Neural progenitor cell (in vitro differentiated cells): ENCODE data around the gene MNT. TPM values are rescaled to one million over a fixed set of nuclear protein-coding genes. Genes with fewer than 3 reads are reported as not detected.

Experiments used
- DNase-seq: peaks from one replicate; pipeline ENCODE4 v3.0.0-alpha.2; 2016; ENCODE audit warnings: low spot score
- H2AFZ ChIP-seq: fragments of 200-600 bp; sonication (generic); replicated peaks from 2 replicates; pipeline ENCODE4 v1.6.1; 2016; ENCODE audit warnings: antibody characterized with exemption
- H3F3A ChIP-seq: fragments of 200-600 bp; sonication (generic); 2 replicates; pipeline ENCODE4 v1.6.1; 2016; ENCODE audit warnings: antibody characterized with exemption, low read depth
- H3K27ac ChIP-seq: fragments of 200-600 bp; sonication (generic); 2 replicates; pipeline ENCODE4 v1.5.1; 2016; ENCODE audit warnings: mild to moderate bottlenecking
- H3K27me3 ChIP-seq: fragments of 200-600 bp; sonication (generic); 2 replicates; pipeline ENCODE4 v1.6.1; 2016; ENCODE audit warnings: mild to moderate bottlenecking, moderate library complexity
- H3K36me3 ChIP-seq: fragments of 200-600 bp; sonication (generic); 2 replicates; pipeline ENCODE4 v1.5.1; 2016
- H3K4me1 ChIP-seq: fragments of 200-600 bp; sonication (generic); 2 replicates; pipeline ENCODE4 v1.6.1; 2016; ENCODE audit warnings: mixed run types
- H3K4me2 ChIP-seq: fragments of 200-600 bp; sonication (generic); 2 replicates; pipeline ENCODE4 v1.6.1; 2016
- H3K4me3 ChIP-seq: fragments of 200-600 bp; sonication (generic); 2 replicates; pipeline ENCODE4 v1.5.1; 2016
- H3K79me2 ChIP-seq: fragments of 200-600 bp; sonication (generic); 2 replicates; pipeline ENCODE4 v1.6.1; 2016; ENCODE audit warnings: low read depth
- H3K9ac ChIP-seq: fragments of 200-600 bp; sonication (generic); 2 replicates; pipeline ENCODE4 v1.6.1; 2016
- H3K9me3 ChIP-seq: fragments of 200-600 bp; sonication (generic); 2 replicates; pipeline ENCODE4 v1.5.1; 2016; ENCODE audit warnings: low read depth
- H4K20me1 ChIP-seq: fragments of 200-600 bp; sonication (generic); 2 replicates; pipeline ENCODE4 v1.6.1; 2016; ENCODE audit warnings: low read depth
- H3K27ac Mint-ChIP-seq: 3 replicates; pipeline ENCODE4 v1.8.0; 2021; ENCODE audit warnings: mixed read lengths
- H3K27me3 Mint-ChIP-seq: 2 replicates; pipeline ENCODE4 v1.8.0; 2022; ENCODE audit warnings: low read depth, mild to moderate bottlenecking, inconsistent platforms, moderate library complexity, mixed read lengths; ENCODE audit not compliant: insufficient read depth
- H3K36me3 Mint-ChIP-seq: 3 replicates; pipeline ENCODE4 v1.8.0; 2021; ENCODE audit warnings: mixed read lengths
- H3K4me1 Mint-ChIP-seq: 3 replicates; pipeline ENCODE4 v1.8.0; 2021; ENCODE audit warnings: mixed read lengths
- H3K4me3 Mint-ChIP-seq: 3 replicates; pipeline ENCODE4 v1.8.0; 2021; ENCODE audit warnings: mild to moderate bottlenecking, moderate library complexity, mixed read lengths
- H3K9me3 Mint-ChIP-seq: 3 replicates; pipeline ENCODE4 v1.8.0; 2020; ENCODE audit warnings: mixed read lengths
- EZH2 ChIP-seq: fragments of 200-600 bp; sonication (generic); IDR thresholded peaks from 2 replicates; pipeline ENCODE4 v1.6.1; 2017; ENCODE audit warnings: antibody characterized with exemption, mild to moderate bottlenecking, moderate library complexity
- EZH2phosphoT487 ChIP-seq: fragments of 200-600 bp; sonication (generic); IDR thresholded peaks from 2 replicates; pipeline ENCODE4 v1.6.1; 2017; ENCODE audit warnings: antibody characterized with exemption
- total RNA-seq: library from RNA; depleted of rRNA; stranded (reverse); fragments of >200 nt; gene quantifications from 2 replicates; pipeline ENCODE4 v1.2.3, GENCODE V29; 2015; ENCODE audit warnings: low replicate concordance
- TF ChIP-seq, protein P1 (sequence below): fragments of 200-600 bp; sonication (generic); IDR thresholded peaks from 2 replicates; pipeline ENCODE4 v1.5.1; 2017; ENCODE audit warnings: antibody characterized with exemption, mild to moderate bottlenecking

MNT gene
- total RNA-seq, 1 donor from 2014 or later: 2.2 TPM

DNA sequence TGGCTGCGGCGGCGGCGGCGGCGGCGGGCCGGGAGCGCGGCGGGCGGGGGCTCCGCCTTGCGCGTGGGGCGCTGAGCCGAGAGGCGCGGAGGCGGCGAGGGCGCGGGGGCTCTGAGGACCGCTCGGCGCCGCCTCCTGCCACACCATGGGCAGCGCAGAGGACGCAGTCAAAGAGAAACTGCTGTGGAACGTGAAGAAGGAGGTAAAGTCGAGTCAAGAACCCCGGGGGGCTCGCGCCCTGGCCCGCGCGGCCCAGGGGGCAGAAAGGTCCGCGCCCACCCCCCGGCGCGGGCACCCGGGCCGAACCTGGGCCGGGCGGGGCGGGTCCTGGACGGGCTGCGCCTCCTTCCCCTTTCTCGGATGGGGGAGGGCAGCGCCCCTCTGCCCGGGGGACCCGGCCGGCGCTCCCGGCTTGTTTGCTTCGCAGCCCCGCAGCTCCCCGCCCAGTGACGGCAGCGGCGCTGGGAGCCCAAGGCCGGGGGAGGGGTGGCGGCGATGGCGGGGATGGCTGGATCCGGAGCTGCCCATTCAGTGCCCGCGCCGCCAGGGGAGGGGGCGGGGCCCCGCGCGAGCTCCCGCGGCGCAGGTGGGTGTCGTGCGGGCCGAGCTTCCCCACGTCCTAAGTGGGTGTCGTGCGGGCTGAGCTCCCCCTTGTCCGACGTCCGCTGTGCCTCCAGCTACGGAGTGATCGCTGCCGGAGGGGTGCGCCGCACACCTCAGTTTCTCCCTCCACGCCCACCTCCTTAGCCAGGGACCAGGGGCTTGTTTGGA lies 63.1 kb downstream of the MNT start:
- Histone ChIP-seq H3K4me2 (peak overlapping the region; percentile 97), H3K79me2 (peaks cover 44% of the 10 kb centered on the region), H3K9ac (no peak overlapping the region), H4K20me1 (peaks cover 4% of the 10 kb centered on the region), H3K27ac (no peak overlapping the region), H3K27me3 (no peaks in the 10 kb centered on the region), H3F3A (peaks cover 25% of the 10 kb centered on the region), H3K4me3 (peak overlapping the region; percentile 95), H2AFZ (peak overlapping the region; percentile 88), H3K9me3 (no peaks in the 10 kb centered on the region), H3K36me3 (peaks cover 22% of the 10 kb centered on the region), H3K4me1 (peaks cover 11% of the 10 kb centered on the region)
- Mint-ChIP-seq H3K4me1 (peaks cover 24% of the 10 kb centered on the region), H3K27ac (peak overlapping the region; percentile 53), H3K27me3 (peaks cover 7% of the 10 kb centered on the region), H3K4me3 (peak overlapping the region; percentile 91), H3K9me3 (no peaks in the 10 kb centered on the region), H3K36me3 (peaks cover 20% of the 10 kb centered on the region)
- DNase-seq: peak; percentile 73
- no peak for TF ChIP-seq EZH2
- TF ChIP-seq EZH2phosphoT487: no peak
- TF ChIP-seq, protein P1, sequence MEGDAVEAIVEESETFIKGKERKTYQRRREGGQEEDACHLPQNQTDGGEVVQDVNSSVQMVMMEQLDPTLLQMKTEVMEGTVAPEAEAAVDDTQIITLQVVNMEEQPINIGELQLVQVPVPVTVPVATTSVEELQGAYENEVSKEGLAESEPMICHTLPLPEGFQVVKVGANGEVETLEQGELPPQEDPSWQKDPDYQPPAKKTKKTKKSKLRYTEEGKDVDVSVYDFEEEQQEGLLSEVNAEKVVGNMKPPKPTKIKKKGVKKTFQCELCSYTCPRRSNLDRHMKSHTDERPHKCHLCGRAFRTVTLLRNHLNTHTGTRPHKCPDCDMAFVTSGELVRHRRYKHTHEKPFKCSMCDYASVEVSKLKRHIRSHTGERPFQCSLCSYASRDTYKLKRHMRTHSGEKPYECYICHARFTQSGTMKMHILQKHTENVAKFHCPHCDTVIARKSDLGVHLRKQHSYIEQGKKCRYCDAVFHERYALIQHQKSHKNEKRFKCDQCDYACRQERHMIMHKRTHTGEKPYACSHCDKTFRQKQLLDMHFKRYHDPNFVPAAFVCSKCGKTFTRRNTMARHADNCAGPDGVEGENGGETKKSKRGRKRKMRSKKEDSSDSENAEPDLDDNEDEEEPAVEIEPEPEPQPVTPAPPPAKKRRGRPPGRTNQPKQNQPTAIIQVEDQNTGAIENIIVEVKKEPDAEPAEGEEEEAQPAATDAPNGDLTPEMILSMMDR: no peak

- H3K27me3 Mint-ChIP-seq: peaks cover 7% of the 10 kb centered on the region
- Histone ChIP-seq H3K4me3 (peak within 1 kb of the TSS; percentile 95), H3K79me2 (peaks cover 44% of the 10 kb centered on the region), H2AFZ (peak within 1 kb of the TSS; percentile 94), H3K4me1 (peaks cover 11% of the 10 kb centered on the region), H4K20me1 (peaks cover 4% of the 10 kb centered on the region), H3K27me3 (no peaks in the 10 kb centered on the region), H3K36me3 (peaks cover 26% of the 10 kb centered on the region), H3F3A (peaks cover 25% of the 10 kb centered on the region), H3K9me3 (no peaks in the 10 kb centered on the region), H3K9ac (no peak within 1 kb of the TSS), H3K27ac (no peak within 1 kb of the TSS), H3K4me2 (peak within 1 kb of the TSS; percentile 97)
- TF ChIP-seq EZH2phosphoT487 (no peak), EZH2 (no peak)
- TF ChIP-seq, protein P1: no peak
- H3K36me3 Mint-ChIP-seq: peaks cover 20% of the 10 kb centered on the region
- peak within 1 kb of the TSS; percentile 99 for H3K4me3 Mint-ChIP-seq
- H3K9me3 Mint-ChIP-seq: no peaks in the 10 kb centered on the region
- H3K27ac Mint-ChIP-seq: peak within 1 kb of the TSS; percentile 66
- peak; percentile 77 for DNase-seq
- peaks cover 24% of the 10 kb centered on the region for H3K4me1 Mint-ChIP-seq
These were observed 63.9 kb downstream of the MNT start, which contains the start of gene SGSM2 for GRCh38 chr17:2336852-2337543. TSS of gene SGSM2 (plus strand) at chr17:2337501. CDS start at chr17:2337689, 188 bp downstream.

- Mint-ChIP-seq H3K4me3 (peak within 1 kb of the TSS; percentile 99), H3K4me1 (peaks cover 24% of the 10 kb centered on the region), H3K27ac (peak within 1 kb of the TSS; percentile 81), H3K27me3 (peaks cover 7% of the 10 kb centered on the region), H3K36me3 (peaks cover 16% of the 10 kb centered on the region), H3K9me3 (no peaks in the 10 kb centered on the region)
- peaks cover 32% of the 10 kb centered on the region for H3K36me3 ChIP-seq
- H3K9ac ChIP-seq: peak within 1 kb of the TSS; percentile 91
- H3K27me3 ChIP-seq: no peaks in the 10 kb centered on the region
- H3K4me2 ChIP-seq: peak within 1 kb of the TSS; percentile 97
- no peaks in the 10 kb centered on the region for H3K9me3 ChIP-seq
- DNase-seq: peak; percentile 95
- peaks cover 25% of the 10 kb centered on the region for H3F3A ChIP-seq
- H4K20me1 ChIP-seq: peaks cover 4% of the 10 kb centered on the region
- peaks cover 44% of the 10 kb centered on the region for H3K79me2 ChIP-seq
- H3K4me3 ChIP-seq: peak within 1 kb of the TSS; percentile 95
- H3K27ac ChIP-seq: no peak within 1 kb of the TSS
- TF ChIP-seq, protein P1: peak; percentile 35
- no peak for TF ChIP-seq EZH2phosphoT487
- H2AFZ ChIP-seq: peak within 1 kb of the TSS; percentile 94
- H3K4me1 ChIP-seq: peaks cover 11% of the 10 kb centered on the region
These were observed 64.5 kb downstream of the MNT start, which contains the start of gene TSR1 for GRCh38 chr17:2336215-2336851. TSS of gene TSR1 (minus strand) at chr17:2336457. CDS start at chr17:2336427, 30 bp downstream.
